Measurements from ENCODE around the gene C22orf39. TPM values are rescaled to one million over a fixed set of nuclear protein-coding genes. Genes with fewer than 3 reads are reported as not detected.

The C22orf39 gene
- total and polyA plus RNA-seq, 10 of the 15 experiments (the other 5 are each of a cell fraction or from before 2014, with no cell fraction given), result 6.7 to 47.0 (median 26.5) TPM

GRCh38 chr22:19479355-19480172, 32.1 kb upstream of the C22orf39 start, which contains the start of gene CDC45:
CDC45 (plus strand) TSS chr22:19479920; CDS start chr22:19479969, 49 bp downstream.
- under 1% methylated on average over 50 of the region's 50 CpGs for WGBS (ENCODE audit: insufficient coverage, insufficient replicate concordance, low lambda C conversion rate, missing lambda C conversion rate)
- Histone ChIP-seq H3K9ac (ENCODE audit: control insufficient read depth, insufficient read depth, low read length) (peak within 1 kb of the TSS; percentile 80), H3K9me3 (replicated peaks; ENCODE audit: control insufficient read depth, insufficient read depth, low read length) (no peaks in the 10 kb centered on the region), H3K79me2 (ENCODE audit: control insufficient read depth, insufficient read depth, low read length) (peaks cover 39% of the 10 kb centered on the region), H4K20me1 (ENCODE audit: control insufficient read depth, insufficient read depth) (no peaks in the 10 kb centered on the region; the same call in 1 of the 2 replicates), H2AFZ (ENCODE audit: control insufficient read depth, low read depth, low read length) (peak within 1 kb of the TSS; percentile 97), H3K27ac (ENCODE audit: control insufficient read depth, insufficient read depth) (peak within 1 kb of the TSS; percentile 97), H3K27me3 (replicated peaks in 1 of 2; ENCODE audit: control insufficient read depth in 2 of 2, insufficient read depth in 2 of 2, low read length in 1 of 2) (no peaks in the 10 kb centered on the region), H3K4me3 (peak within 1 kb of the TSS; percentile 97), H3K4me1 (ENCODE audit: control insufficient read depth, insufficient read depth, low read length) (no peaks in the 10 kb centered on the region), H3K4me2 (ENCODE audit: control insufficient read depth, insufficient read depth) (peak within 1 kb of the TSS; percentile 85), H3K36me3 (ENCODE audit: control insufficient read depth in 2 of 2, insufficient read depth in 2 of 2, low read length in 1 of 2) (peaks cover 8 to 12% of the 10 kb centered on the region in 2 experiments; a peak in 3 of 4 replicates)
- ChIA-PET SMC1A (ENCODE audit: uncharacterized antibody, unreplicated experiment) (interaction anchor here (0.8 to 3.8 kb wide), 9 partner anchors 22 to 334 kb away, joined by 3 to 19 read pairs (median 4); partner anchors contain the start of genes ESS2, HIRA, MRPL40 and SLC25A1), CTCF (interaction anchor here (0.5 to 2.8 kb wide), 10 partner anchors 14 to 372 kb away, joined by 3 to 26 read pairs (median 4); partner anchors contain the start of genes ESS2 and SLC25A1), RAD21 (ENCODE audit: unreplicated experiment) (interaction anchor here (0.7 to 3.6 kb wide), 11 partner anchors 18 to 364 kb away, joined by 3 to 25 read pairs (median 4); partner anchors contain the start of genes ESS2, HIRA, MRPL40 and SLC25A1), POLR2A (interaction anchor here (0.7 to 1.5 kb wide), 6 partner anchors 28 to 305 kb away, joined by 3 to 4 read pairs (median 3); partner anchors contain the start of genes C22orf39 and MRPL40)
- DNase-seq (ENCODE audit: low read depth, low spot score) (peak; percentile 93), FAIRE-seq (peak; percentile 98), ATAC-seq (peak; percentile 95)
- BruUV-seq (replicated peaks), result no TSS peak
- in situ Hi-C loops (cut with MboI), result no loop called here
- intact Hi-C loops (cut with micrococcal nuclease; ENCODE audit: unreplicated experiment), result loop anchor here (1.0 to 10.0 kb wide), 4 partner anchors 31 to 185 kb away; partner anchors contain the start of genes CLTCL1 and MRPL40
- TF ChIP-seq NR2C1 (IDR thresholded peaks at IDR 0.05) (peak; percentile 99), NKRF (conservative IDR thresholded peaks at IDR 0.05) (peak; percentile 99), SKIL (IDR thresholded peaks at IDR 0.05; ENCODE audit: low read depth, poor library complexity, severe bottlenecking) (no peak), SP1 (IDR thresholded peaks at IDR 0.05; ENCODE audit: low read depth, low read length) (peak; percentile 88), TARDBP (IDR thresholded peaks at IDR 0.05; ENCODE audit: borderline replicate concordance) (peak; percentile 89; the same call in 1 of the 2 replicates), NR2F1 (conservative IDR thresholded peaks at IDR 0.05) (peak; percentile 75), LARP7 (IDR thresholded peaks at IDR 0.05) (peak; percentile 28; the same call in 1 of the 2 replicates), STAT1 (conservative IDR thresholded peaks at IDR 0.05) (peak; percentile 97; the same call in 1 of the 2 replicates), IRF3 (IDR thresholded peaks at IDR 0.05) (peak; percentile 45; the same call in 1 of the 2 replicates), E2F8 (IDR thresholded peaks at IDR 0.05; ENCODE audit: low read depth, partially characterized antibody) (peak; percentile 96), PKNOX1 (IDR thresholded peaks at IDR 0.05) (peak; percentile 88), SMAD5 (IDR thresholded peaks at IDR 0.05; ENCODE audit: low read depth) (no peak)
